Adrenal gland (tissue), 5 donors: ENCODE results near the gene SPAG17.

ENCODE experiments used
- POLR2A ChIP-seq, 2 donors: fragments of 450-650 bp; IDR thresholded peaks; one replicate each; pipeline ENCODE4 v1.6.1; 2017; ENCODE audit warnings: antibody characterized with exemption in 2 of 2, mild to moderate bottlenecking in 2 of 2, moderate library complexity in 1 of 2
- TF ChIP-seq, protein P1 (sequence below), 6 experiments: fragments of 450-650 bp in 4 of 6; fragments of 200-600 bp in 2 of 6; sonication (generic) in 1 of 6; IDR thresholded peaks; 1 replicate in 5 of 6; 2 replicates in 1 of 6; pipeline versions ENCODE4 v1.5.1 to v1.8.0; 2016 to 2021; ENCODE audit warnings: antibody characterized with exemption in 6 of 6, mild to moderate bottlenecking in 2 of 6, moderate library complexity in 1 of 6
- donor health status: DM: no; HTN: no; CAD: no.

DNA sequence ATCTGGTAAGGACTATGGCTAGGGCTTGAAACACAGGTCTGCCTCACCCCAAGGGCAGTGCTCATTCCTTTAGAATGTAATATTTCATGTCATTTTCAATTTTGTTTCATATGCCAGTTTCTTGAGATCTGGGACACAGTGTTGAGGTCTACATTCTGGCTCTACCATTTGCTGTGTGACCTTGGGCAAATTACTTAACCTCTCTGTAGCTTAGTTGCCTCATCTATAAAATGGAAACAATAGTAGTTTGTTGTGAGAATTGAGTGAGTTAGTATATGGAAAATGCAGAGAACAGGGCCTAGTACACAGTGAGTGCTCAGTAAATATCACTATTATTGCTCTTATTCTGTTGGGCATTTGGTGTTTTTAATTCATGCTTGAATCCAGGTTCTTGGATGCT is 171.1 kb downstream of the SPAG17 start:
- TF ChIP-seq, protein P1, sequence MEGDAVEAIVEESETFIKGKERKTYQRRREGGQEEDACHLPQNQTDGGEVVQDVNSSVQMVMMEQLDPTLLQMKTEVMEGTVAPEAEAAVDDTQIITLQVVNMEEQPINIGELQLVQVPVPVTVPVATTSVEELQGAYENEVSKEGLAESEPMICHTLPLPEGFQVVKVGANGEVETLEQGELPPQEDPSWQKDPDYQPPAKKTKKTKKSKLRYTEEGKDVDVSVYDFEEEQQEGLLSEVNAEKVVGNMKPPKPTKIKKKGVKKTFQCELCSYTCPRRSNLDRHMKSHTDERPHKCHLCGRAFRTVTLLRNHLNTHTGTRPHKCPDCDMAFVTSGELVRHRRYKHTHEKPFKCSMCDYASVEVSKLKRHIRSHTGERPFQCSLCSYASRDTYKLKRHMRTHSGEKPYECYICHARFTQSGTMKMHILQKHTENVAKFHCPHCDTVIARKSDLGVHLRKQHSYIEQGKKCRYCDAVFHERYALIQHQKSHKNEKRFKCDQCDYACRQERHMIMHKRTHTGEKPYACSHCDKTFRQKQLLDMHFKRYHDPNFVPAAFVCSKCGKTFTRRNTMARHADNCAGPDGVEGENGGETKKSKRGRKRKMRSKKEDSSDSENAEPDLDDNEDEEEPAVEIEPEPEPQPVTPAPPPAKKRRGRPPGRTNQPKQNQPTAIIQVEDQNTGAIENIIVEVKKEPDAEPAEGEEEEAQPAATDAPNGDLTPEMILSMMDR (IDR thresholded peaks at IDR 0.05) = no peak
- TF ChIP-seq POLR2A (IDR thresholded peaks at IDR 0.05) = no peak
